Placental epithelial cell (primary cell): ENCODE measurements around the gene PRR27. TPM values are rescaled to one million over a fixed set of nuclear protein-coding genes. Genes with fewer than 3 reads are reported as not detected.

Experiments used
- total RNA-seq: library from RNA; depleted of rRNA; stranded (reverse); fragments of >200 nt; gene quantifications from 2 replicates; pipeline ENCODE4 v1.2.3, GENCODE V29; 2012

Gene PRR27
- total RNA-seq, result not detected in 2 replicates

GRCh38 chr4:70153937-70154336 is at the start of gene PRR27:
PRR27 (plus strand) TSS chr4:70154237; CDS start chr4:70154376, 139 bp downstream.

GRCh38 chr4:70195425-70195824 is 41.4 kb downstream of the PRR27 start, which contains the start of gene ODAM:
ODAM (plus strand) TSS chr4:70195725; CDS start chr4:70196544, 819 bp downstream.

Other genes starting within 250 kb of the PRR27 start
- not detected in 2 replicates for gene CSN1S1, start 223.2 kb upstream of the PRR27 start, total RNA-seq
- not detected in 2 replicates for gene CSN2, start 188.5 kb upstream of the PRR27 start, total RNA-seq
- not detected in 2 replicates for gene STATH, start 158.3 kb upstream of the PRR27 start, total RNA-seq
- not detected in 2 replicates for gene HTN3, start 125.8 kb upstream of the PRR27 start, total RNA-seq
- gene HTN1, start 103.8 kb upstream of the PRR27 start, total RNA-seq, result not detected in 2 replicates
- gene ODAM, start 41.5 kb downstream of the PRR27 start, total RNA-seq, result 1.2 and 2.0 TPM in 2 replicates
- not detected in 2 replicates for gene FDCSP, start 71.9 kb downstream of the PRR27 start, total RNA-seq
- not detected in 2 replicates for gene CSN3, start 88.4 kb downstream of the PRR27 start, total RNA-seq
- not detected in 2 replicates for gene CABS1, start 180.7 kb downstream of the PRR27 start, total RNA-seq
- gene SMR3A, start 206.5 kb downstream of the PRR27 start, total RNA-seq, result not detected in 2 replicates
- gene SMR3B, start 228.9 kb downstream of the PRR27 start, total RNA-seq, result not detected in 2 replicates
- gene OPRPN, start 243.7 kb downstream of the PRR27 start, total RNA-seq, result not detected in 2 replicates